Stimulated activated CD8-positive, alpha-beta memory T cell treated with anti-CD3 and anti-CD28 coated beads, Interleukin-2, amount 100 ng/mL, for 1 hour (primary cell): ENCODE data around the gene GRM6.

Experiments used
- DNase-seq, 2 donors: peaks; one replicate each; pipeline ENCODE4 v3.0.0-alpha.2; 2020; ENCODE audit warnings: low read depth in 2 of 2

GRM6 gene

DNA sequence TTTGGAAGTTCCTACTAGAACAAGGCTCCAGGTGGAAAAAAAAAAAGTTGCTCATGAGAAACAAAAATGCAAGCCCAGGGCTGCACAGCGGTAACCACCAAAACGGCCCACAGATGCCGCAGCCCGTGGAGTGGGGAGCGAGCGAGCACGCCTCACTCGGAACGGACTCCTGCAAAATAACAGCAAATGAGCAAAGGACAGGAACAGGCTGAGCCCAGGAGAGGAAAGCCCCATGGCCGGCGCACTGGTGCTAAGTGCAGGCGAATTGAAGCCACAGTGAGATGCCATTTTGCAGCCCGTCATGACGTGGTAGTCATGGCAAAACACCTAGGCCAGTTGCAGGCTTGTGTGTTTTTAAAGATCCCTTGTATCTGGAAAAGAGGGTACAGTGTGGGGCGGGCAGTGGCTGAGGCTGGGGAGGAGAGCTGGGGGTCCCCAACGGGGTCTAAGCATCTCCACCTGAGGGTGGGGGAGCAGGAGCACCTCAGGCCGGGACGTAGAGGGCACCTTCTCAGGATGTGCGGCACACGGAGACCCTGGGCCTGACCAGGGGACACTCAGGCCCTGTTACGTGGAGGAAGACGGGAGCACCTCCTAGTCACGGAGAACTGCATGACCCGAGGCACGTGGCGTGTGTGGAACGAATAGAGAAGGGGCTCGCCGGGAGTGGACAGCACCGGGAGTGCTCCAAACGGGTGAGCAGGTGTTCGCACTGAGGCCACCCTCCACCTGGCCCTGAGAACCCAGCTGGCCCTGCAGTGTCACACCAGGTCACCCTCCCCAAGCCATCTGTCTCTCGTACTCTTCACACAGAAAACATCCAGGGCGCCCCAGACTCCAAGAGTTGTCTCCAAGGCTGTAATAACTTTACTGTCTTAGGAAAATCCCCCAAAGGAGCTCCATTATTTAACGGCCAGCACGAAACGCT is 10.7 kb downstream of the GRM6 start:
- no peak for DNase-seq

DNA sequence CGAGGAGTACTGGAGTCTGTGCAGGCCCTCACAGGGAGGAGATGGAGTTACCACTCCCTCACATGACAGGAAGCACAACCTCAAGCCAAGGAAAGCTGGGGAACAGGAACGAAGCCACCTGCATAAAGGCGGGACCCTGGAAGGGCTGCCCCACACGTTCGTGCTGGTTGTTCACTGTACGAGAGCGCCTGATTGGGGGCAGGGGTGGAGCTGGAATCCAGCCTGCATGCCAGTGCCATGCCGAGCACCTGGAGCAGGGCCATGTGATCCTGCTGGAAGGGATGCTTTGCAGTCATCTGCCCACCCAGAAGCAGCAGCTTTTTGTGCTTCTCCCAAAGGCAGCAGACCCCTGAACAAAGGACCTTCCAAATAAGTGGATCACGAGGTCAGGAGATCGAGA is 11.4 kb downstream of the GRM6 start:
- DNase-seq = no peak

DNA sequence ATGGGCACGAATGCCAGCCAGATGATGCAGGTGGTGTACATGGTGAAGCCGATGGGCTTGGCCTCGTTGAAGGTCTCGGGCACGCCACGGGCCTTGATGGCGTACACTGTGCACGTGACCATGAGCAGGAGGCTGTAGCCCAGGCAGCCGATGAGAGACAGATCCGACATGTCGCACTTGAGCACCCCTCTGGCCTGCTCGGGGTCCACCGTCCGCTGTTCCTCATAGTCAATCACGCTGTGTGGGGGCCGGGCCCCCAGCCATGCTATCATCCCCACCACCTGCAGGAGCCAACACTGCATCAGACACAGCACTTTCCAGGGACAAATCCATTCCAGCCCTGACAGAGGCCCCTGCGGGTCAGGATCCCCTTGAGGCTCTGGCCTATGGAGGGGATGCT is 12.2 kb downstream of the GRM6 start:
- DNase-seq = no peak

DNA sequence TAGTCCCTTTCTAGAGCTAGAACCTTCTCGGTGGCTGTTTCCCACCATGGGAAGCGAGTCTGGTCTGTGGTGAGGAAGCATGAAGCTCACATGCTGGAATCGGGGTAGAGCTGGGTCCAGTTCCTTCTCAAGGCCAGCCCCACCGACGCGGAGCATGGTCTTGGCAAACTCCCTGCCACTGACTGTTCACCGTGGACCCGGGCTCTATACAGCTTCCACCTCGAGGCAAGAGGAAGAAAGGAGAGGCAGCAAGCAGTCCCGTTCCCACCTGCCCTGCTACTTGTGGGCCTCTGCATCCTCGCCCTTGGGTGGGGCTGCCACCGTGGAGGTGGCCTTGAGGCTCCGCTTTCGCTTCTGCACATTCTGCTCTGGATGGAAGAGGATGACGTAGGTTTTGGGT is 13.7 kb downstream of the GRM6 start:
- no peak for DNase-seq

DNA sequence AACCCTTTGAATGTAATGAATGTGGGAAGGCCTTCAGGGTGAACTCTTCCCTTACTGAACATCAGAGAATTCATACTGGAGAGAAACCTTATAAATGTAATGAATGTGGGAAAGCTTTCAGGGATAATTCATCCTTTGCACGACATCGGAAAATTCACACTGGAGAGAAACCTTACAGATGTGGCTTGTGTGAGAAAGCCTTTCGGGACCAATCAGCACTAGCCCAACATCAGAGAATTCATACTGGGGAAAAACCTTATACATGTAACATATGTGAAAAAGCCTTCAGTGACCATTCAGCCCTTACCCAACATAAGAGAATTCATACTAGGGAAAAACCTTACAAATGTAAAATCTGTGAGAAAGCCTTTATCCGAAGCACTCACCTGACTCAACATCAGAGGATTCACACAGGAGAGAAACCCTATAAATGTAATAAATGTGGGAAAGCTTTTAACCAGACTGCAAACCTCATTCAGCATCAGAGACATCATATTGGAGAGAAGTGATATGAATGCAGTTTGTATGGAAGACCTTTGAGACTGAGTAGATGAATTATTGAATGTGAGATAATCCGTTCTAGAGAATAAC is 29.6 kb downstream of the GRM6 start:
- DNase-seq = no peak

DNA sequence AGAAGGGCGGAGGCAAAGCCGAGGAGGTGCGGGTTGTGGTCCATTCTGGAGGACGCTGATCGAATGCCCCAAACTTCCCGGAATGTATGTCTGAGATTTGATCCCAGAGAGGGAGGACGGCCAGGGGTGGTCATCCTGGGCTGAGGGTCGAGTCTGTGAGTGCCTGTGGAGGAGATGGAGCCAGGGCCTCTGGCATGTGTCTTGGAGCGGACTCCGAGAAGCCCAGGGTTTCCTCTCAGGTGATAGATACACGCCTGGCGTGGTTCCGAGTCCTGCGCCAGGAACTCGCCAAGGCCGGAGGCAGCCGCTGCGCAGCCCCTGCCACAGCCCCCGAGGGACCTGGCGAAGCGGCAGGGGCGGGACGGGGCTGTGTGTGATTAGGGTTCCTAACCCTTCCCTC is 53.8 kb downstream of the GRM6 start:
- DNase-seq = no peak

DNA sequence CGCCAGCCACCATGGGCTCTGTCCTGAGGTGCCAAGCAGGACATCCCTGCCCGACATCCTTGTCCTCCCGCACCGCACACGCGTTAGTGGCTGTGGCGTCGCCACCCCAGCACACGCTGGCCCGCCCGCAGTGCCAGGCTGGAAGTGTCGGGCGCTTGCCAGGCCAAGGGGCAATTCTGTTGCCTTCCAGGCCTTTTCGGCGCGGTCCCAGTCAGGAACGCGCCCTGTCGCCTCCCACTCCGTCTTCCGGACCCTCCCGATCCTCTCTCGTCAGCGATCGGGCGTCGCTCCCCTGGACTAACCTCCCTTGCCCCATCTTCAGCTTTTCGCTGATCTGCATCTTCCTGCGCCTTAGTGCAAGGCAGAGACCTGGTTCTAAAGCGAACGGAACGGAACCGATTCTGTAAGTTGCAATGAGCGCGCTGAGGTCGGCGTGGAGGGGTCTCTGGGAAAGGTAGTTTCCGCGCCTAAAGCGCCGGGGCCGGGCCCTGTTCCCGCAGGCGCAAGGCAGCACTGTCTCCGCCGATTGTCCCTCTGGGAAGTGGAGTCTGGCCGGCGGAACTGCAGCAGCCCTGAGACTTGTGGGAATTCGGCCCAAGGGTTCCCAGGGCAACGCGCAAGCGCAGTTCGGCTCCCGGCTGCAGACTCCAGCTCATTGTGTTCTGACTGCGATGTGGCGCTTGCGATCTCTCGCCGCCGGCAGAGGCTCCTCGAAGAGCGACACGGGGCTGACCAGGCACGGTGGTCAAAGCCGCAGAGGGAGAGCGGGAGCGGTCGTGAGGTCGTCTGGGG is 54.4 kb downstream of the GRM6 start, which contains the start of gene ZNF454:
Gene ZNF454 (plus strand): TSS at position 630 of the 792 bp plus-strand sequence. CDS start 1,594 bp downstream, outside the sequence.
- DNase-seq = no peak

DNA sequence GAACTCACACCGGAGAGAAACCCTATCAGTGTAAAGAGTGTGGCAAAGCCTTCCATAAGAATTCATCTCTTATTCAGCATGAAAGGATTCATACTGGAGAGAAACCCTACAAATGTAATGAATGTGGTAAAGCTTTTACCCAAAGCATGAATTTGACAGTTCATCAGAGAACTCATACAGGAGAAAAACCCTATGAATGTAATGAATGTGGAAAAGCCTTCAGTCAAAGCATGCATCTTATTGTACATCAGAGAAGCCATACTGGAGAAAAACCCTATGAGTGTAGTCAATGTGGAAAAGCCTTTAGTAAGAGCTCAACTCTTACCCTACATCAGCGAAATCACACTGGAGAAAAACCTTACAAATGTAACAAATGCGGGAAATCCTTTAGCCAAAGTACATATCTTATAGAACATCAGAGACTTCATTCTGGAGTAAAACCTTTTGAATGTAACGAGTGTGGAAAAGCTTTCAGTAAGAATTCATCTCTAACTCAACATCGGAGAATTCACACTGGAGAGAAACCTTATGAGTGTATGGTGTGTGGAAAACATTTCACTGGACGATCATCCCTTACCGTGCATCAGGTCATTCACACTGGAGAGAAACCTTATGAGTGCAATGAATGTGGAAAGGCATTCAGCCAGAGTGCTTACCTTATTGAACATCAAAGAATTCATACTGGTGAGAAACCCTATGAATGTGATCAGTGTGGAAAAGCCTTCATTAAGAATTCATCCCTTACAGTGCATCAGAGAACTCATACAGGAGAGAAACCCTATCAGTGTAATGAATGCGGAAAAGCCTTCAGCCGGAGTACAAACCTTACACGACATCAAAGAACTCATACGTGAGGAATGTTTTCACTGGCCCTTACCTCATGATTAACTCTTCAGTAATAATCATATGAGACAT is 63.0 kb downstream of the GRM6 start:
- DNase-seq = no peak
